Endothelial cell of umbilical vein (primary cell): ENCODE measurements around the gene CTNNB1. TPM values are rescaled to one million over a fixed set of nuclear protein-coding genes. Genes with fewer than 3 reads are reported as not detected.

Experiments
- BruUV-seq: library from RNA; stranded (reverse); fragments of 400-500 nt; replicated peaks from 2 replicates; lab custom pipeline; 2021; lab: Mats Ljungman, UMichigan
- CTCF ChIA-PET: fragments of 300-600, 350-600 bp; sonication (Branson Sonifier 250); formaldehyde crosslinking; loops from one replicate; lab custom pipeline; 2021; ENCODE audit warnings: antibody characterized with exemption, inconsistent platforms; lab: Charles Lee
- POLR2A ChIA-PET: fragments of 300-600, 350-600 bp; sonication (Branson Sonifier 250); formaldehyde crosslinking; loops from one replicate; lab custom pipeline; 2021; ENCODE audit warnings: antibody characterized with exemption, inconsistent platforms; lab: Charles Lee
- DNase-seq: peaks from one replicate; pipeline ENCODE4 v3.0.0-alpha.2; 2011; ENCODE audit warnings: low read depth, low spot score
- FAIRE-seq: peaks from 2 replicates; lab custom pipeline; 2011; peaks lifted over from hg19 to GRCh38; lab: Jason Lieb, UNC
- H2AFZ ChIP-seq: 2 replicates; pipeline ENCODE4 v1.6.0; 2012; ENCODE audit warnings: low read depth, low read length, control low read depth, inconsistent platforms
- H3K27ac ChIP-seq: 2 replicates; pipeline ENCODE4 v1.5.1; 2011; ENCODE audit warnings: low read depth, mild to moderate bottlenecking, control low read depth, low read length, moderate library complexity; ENCODE audit not compliant: insufficient read depth
- H3K27me3 ChIP-seq, 2 experiments: 2 replicates each; pipeline versions ENCODE4 v1.6.0 to v1.6.1; 2011; ENCODE audit warnings: low read length in 2 of 2, mixed read lengths in 1 of 2; ENCODE audit not compliant: control insufficient read depth in 2 of 2, insufficient read depth in 2 of 2
- H3K36me3 ChIP-seq, 2 experiments: 2 replicates in 1 of 2; 3 replicates in 1 of 2; pipeline ENCODE4 v1.5.1; 2011; ENCODE audit warnings: low read length in 2 of 2, mild to moderate bottlenecking in 1 of 2, moderate library complexity in 1 of 2; ENCODE audit not compliant: control insufficient read depth in 2 of 2, insufficient read depth in 2 of 2; ENCODE audit errors: extremely low read depth in 1 of 2
- H3K4me1 ChIP-seq: 3 replicates; pipeline ENCODE4 v1.5.1; 2011; ENCODE audit warnings: mild to moderate bottlenecking, low read length; ENCODE audit not compliant: control insufficient read depth, insufficient read depth; ENCODE audit errors: extremely low read depth
- H3K4me2 ChIP-seq: 2 replicates; pipeline ENCODE4 v1.6.1; 2011; ENCODE audit warnings: low read length, control low read depth, mixed read lengths; ENCODE audit not compliant: insufficient read depth
- H3K4me3 ChIP-seq, 3 experiments: fragments of 200-600 bp in 1 of 3; sonication (generic), shearing (Covaris generic) in 1 of 3; replicated peaks in 1 of 3; 2 replicates each; pipeline ENCODE4 v1.5.1; 2011 to 2016; ENCODE audit warnings: control low read depth in 3 of 3, low read length in 3 of 3, mild to moderate bottlenecking in 2 of 3, inconsistent platforms in 1 of 3, low read depth in 1 of 3, moderate library complexity in 1 of 3; ENCODE audit not compliant: insufficient read depth in 1 of 3
- H3K79me2 ChIP-seq: 2 replicates; pipeline ENCODE4 v1.6.0; 2012; ENCODE audit warnings: low read length, inconsistent platforms; ENCODE audit not compliant: control insufficient read depth, insufficient read depth
- H3K9ac ChIP-seq: replicated peaks from 2 replicates; pipeline ENCODE3; 2011; ENCODE audit warnings: low read length, control low read depth; ENCODE audit not compliant: insufficient read depth; ENCODE audit errors: extremely low read depth
- H3K9me1 ChIP-seq: replicated peaks from 3 replicates; pipeline ENCODE4 v1.6.0; 2011; ENCODE audit warnings: mild to moderate bottlenecking, low read length; ENCODE audit not compliant: control insufficient read depth, insufficient read depth; ENCODE audit errors: extremely low read depth
- H3K9me3 ChIP-seq: replicated peaks from 2 replicates; pipeline ENCODE4 v1.5.1; 2012; ENCODE audit warnings: low read length, inconsistent platforms; ENCODE audit not compliant: control insufficient read depth, insufficient read depth
- H4K20me1 ChIP-seq: replicated peaks from 2 replicates; pipeline ENCODE3; 2011; ENCODE audit warnings: mild to moderate bottlenecking, low read length; ENCODE audit not compliant: control insufficient read depth, insufficient read depth; ENCODE audit errors: extremely low read depth
- EZH2 ChIP-seq: IDR thresholded peaks from 2 replicates; pipeline ENCODE4 v1.6.1; 2012; ENCODE audit warnings: borderline replicate concordance, low read depth, mild to moderate bottlenecking, moderate library complexity, low read length, inconsistent platforms; ENCODE audit not compliant: severe bottlenecking
- FOS ChIP-seq: IDR thresholded peaks from 2 replicates; pipeline ENCODE4 v1.6.1; 2011; ENCODE audit warnings: mild to moderate bottlenecking, low read length, moderate library complexity, borderline replicate concordance; ENCODE audit not compliant: insufficient read depth
- GATA2 ChIP-seq: IDR thresholded peaks from 2 replicates; pipeline ENCODE4 v1.7.0; 2011; ENCODE audit warnings: low read depth, mild to moderate bottlenecking, moderate library complexity, mixed read lengths, low read length; ENCODE audit not compliant: insufficient read length, insufficient read depth
- JUN ChIP-seq: IDR thresholded peaks from 2 replicates; pipeline ENCODE4 v1.6.1; 2011; ENCODE audit warnings: borderline replicate concordance, low read depth; ENCODE audit not compliant: insufficient read length, insufficient read depth
- MYC ChIP-seq: IDR thresholded peaks from one replicate; pipeline ENCODE4 v1.6.1; 2011; ENCODE audit warnings: mild to moderate bottlenecking, low read depth, low read length
- POLR2A ChIP-seq: IDR thresholded peaks from 2 replicates; pipeline ENCODE4 v1.6.1; 2012; ENCODE audit warnings: low read depth, mild to moderate bottlenecking, control low read depth, low read length
- POLR2AphosphoS5 ChIP-seq: IDR thresholded peaks from 2 replicates; pipeline ENCODE4 v1.6.1; 2012; ENCODE audit warnings: low read depth, mild to moderate bottlenecking, control low read depth, low read length, moderate library complexity; ENCODE audit not compliant: insufficient read depth
- dilution Hi-C: fragments of 300-500 bp; cut with MboI; formaldehyde crosslinking; loops from one replicate; pipeline ENCODE4 v1.15.0; 2019; ENCODE audit warnings: low sequenced_read_pairs; ENCODE audit not compliant: extremely low pct_ligation_motif_present
- intact Hi-C: fragments of 100-400 bp; cut with micrococcal nuclease; formaldehyde crosslinking; loops from one replicate; pipeline ENCODE4 v1.10.0; 2022
- polyA plus RNA-seq, 4 experiments: library from polyadenylated mRNA; depleted of rRNA in 3 of 4; stranded (reverse) in 3 of 4; unstranded in 1 of 4; fragments of >200 nt; gene quantifications; 2 replicates each; pipeline versions ENCODE4 v1.2.1 to v1.2.3, GENCODE V29; 2011 to 2012; ENCODE audit warnings: missing spikeins in 1 of 4
- total RNA-seq: library from RNA; stranded (reverse); gene quantifications from 2 replicates; pipeline ENCODE4 v1.2.3, GENCODE V29; 2021
- TF ChIP-seq, protein P1 (sequence below): IDR thresholded peaks from 2 replicates; pipeline ENCODE4 v1.6.1; 2011; ENCODE audit not compliant: insufficient read depth, insufficient read length
- TF ChIP-seq, protein P2 (sequence below), 2 donors: IDR thresholded peaks; 1 replicate in 1 of 2; 2 replicates in 1 of 2; pipeline ENCODE4 v1.5.1; 2011; ENCODE audit warnings: low read length in 2 of 2, mild to moderate bottlenecking in 2 of 2, moderate library complexity in 2 of 2, control low read depth in 1 of 2, inconsistent platforms in 1 of 2, low read depth in 1 of 2; ENCODE audit not compliant: insufficient read depth in 1 of 2; ENCODE audit errors: extremely low read depth in 1 of 2

CTNNB1 gene
- total and polyA plus RNA-seq, 2 donors (not counting 3 experiments of a cell fraction or from before 2014, with no cell fraction given) = 513 to 906 TPM

DNA sequence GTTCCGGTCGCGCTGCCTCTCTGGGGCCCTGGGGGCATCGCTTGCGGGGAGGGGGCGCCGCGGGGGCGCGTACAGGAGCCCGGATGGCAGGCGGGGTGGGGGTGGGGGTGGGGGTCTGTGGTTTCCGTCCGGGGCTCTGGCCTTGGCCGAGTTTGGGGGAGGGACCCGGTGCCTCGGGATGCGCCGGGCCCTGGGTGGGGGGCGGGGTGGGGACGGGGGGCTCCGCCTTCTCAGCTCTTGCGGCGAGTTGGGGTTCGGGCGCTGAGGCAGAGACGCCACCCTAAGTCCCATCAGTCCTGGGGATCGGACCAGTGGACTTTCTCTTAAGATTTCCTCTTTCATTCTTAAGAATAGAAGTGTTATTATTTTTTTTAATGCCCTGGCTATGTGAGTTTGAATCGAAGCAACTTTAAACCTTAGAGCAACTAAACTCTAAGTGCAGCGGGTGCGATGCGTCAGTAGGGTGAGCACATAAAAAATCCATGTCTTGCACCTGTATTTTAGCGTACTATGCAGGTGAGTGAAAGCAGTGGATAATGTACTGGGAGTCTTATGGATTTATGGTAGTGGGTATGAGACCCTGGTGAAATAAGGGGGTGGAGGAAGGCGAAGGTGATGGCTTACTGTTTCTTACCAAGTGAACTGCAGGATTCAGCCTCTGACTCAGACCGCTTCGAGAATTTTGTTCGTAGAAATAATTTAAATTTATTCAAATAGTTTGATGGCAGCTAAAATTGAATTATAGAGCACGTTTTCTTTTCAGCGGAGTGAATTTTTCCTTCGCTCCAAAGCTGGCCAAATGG, 762 bp downstream of the CTNNB1 start:
- Histone ChIP-seq H3K4me3 (peak overlapping the region; percentile 35 to 90 (median 83)), H3K36me3 (no peaks in the 10 kb centered on the region), H3K9me1 (no peaks in the 10 kb centered on the region), H3K4me1 (peaks cover 27% of the 10 kb centered on the region), H3K27ac (peak overlapping the region; percentile 79), H3K4me2 (peak overlapping the region; percentile 98), H3K9me3 (no peaks in the 10 kb centered on the region), H2AFZ (no peak overlapping the region), H3K9ac (peak overlapping the region; percentile 93), H3K79me2 (peaks cover 56% of the 10 kb centered on the region), H4K20me1 (peaks cover 24% of the 10 kb centered on the region), H3K27me3 (peaks cover 2% of the 10 kb centered on the region in 2 experiments)
- dilution Hi-C loops (no loop called here), intact Hi-C loops (loop anchor here (1.0 to 10.0 kb wide), 10 partner anchors 43 to 1272 kb away; partner anchors contain the start of gene ULK4)
- DNase-seq (peak; percentile 54), FAIRE-seq (no peak)
- ChIA-PET CTCF (interaction anchor here (0.6 to 1.4 kb wide), 9 partner anchors 11 to 890 kb away, joined by 3 to 4 read pairs (median 3); no protein-coding TSS in a partner anchor), POLR2A (interaction anchor here (0.6 to 2.7 kb wide), 16 partner anchors 7 to 858 kb away, joined by 3 to 12 read pairs (median 4); no protein-coding TSS in a partner anchor)
- BruUV-seq = TSS peak; percentile 51
- TF ChIP-seq GATA2 = no peak

DNA sequence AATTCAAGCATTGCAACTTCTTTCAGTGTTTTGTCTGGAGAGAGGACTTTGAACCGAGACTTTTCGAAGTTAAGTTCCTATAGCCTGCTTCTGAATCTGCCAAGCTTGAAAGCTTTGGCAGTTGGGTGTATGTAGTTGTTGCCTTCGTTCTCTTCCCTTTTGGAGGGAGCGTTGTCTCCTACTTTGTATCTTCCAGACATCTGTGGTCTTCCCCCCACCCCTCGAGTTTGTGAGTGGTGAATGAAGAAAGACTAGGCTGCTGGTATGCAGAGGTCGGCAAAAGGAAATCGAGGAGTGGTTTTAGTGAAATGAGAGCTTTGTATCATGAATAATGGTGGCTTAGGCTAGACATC, 1.3 kb downstream of the CTNNB1 start:
- ChIA-PET CTCF (interaction anchor here (1.2 kb wide), 1 partner anchor 13 kb away, joined by 3 read pairs; no protein-coding TSS in a partner anchor), POLR2A (interaction anchor here (0.6 to 2.7 kb wide), 4 partner anchors 13 to 859 kb away, joined by 4 to 12 read pairs (median 7); no protein-coding TSS in a partner anchor)
- peaks cover 28% of the 10 kb centered on the region for H3K4me1 ChIP-seq
- no peak overlapping the region for H2AFZ ChIP-seq
- TSS peak; percentile 43 for BruUV-seq
- H3K79me2 ChIP-seq = peaks cover 62% of the 10 kb centered on the region
- FAIRE-seq (no peak), DNase-seq (peak; percentile 57)
- TF ChIP-seq JUN (no peak), POLR2A (no peak), GATA2 (no peak), MYC (no peak), EZH2 (no peak), POLR2AphosphoS5 (no peak), FOS (no peak)
- TF ChIP-seq, protein P1, sequence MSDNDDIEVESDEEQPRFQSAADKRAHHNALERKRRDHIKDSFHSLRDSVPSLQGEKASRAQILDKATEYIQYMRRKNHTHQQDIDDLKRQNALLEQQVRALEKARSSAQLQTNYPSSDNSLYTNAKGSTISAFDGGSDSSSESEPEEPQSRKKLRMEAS = no peak
- TF ChIP-seq, protein P2, sequence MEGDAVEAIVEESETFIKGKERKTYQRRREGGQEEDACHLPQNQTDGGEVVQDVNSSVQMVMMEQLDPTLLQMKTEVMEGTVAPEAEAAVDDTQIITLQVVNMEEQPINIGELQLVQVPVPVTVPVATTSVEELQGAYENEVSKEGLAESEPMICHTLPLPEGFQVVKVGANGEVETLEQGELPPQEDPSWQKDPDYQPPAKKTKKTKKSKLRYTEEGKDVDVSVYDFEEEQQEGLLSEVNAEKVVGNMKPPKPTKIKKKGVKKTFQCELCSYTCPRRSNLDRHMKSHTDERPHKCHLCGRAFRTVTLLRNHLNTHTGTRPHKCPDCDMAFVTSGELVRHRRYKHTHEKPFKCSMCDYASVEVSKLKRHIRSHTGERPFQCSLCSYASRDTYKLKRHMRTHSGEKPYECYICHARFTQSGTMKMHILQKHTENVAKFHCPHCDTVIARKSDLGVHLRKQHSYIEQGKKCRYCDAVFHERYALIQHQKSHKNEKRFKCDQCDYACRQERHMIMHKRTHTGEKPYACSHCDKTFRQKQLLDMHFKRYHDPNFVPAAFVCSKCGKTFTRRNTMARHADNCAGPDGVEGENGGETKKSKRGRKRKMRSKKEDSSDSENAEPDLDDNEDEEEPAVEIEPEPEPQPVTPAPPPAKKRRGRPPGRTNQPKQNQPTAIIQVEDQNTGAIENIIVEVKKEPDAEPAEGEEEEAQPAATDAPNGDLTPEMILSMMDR (IDR thresholded peaks at IDR 0.05; ENCODE audit: extremely low read depth in 1 of 2, insufficient read depth in 1 of 2, low read depth in 1 of 2, low read length in 2 of 2) = no peak
- no peaks in the 10 kb centered on the region for H3K9me1 ChIP-seq
- peak overlapping the region; percentile 98 for H3K4me2 ChIP-seq
- peak overlapping the region; percentile 83 for H3K9ac ChIP-seq
- intact Hi-C loops (loop anchor here (5.0 to 10.0 kb wide), 5 partner anchors 517 to 1272 kb away; partner anchors contain the start of gene ULK4), dilution Hi-C loops (no loop called here)
- H4K20me1 ChIP-seq = peaks cover 29% of the 10 kb centered on the region
- peak overlapping the region; percentile 22 to 90 (median 83) for H3K4me3 ChIP-seq
- H3K36me3 ChIP-seq = no peaks in the 10 kb centered on the region
- no peaks in the 10 kb centered on the region for H3K9me3 ChIP-seq
- peak overlapping the region; percentile 50 for H3K27ac ChIP-seq
- H3K27me3 ChIP-seq = peaks cover 2% of the 10 kb centered on the region in 2 experiments
